Prostate gland (tissue), 2 donors: Measurements from ENCODE around the gene LPCAT1.

Source experiments
- POLR2A ChIP-seq: fragments of 450-650 bp; IDR thresholded peaks from one replicate; pipeline ENCODE4 v1.6.1; 2016; ENCODE audit warnings: antibody characterized with exemption, mild to moderate bottlenecking
- POLR2AphosphoS5 ChIP-seq: sonication (generic); formaldehyde crosslinking; IDR thresholded peaks from one replicate; pipeline ENCODE4 v1.6.1; 2017; ENCODE audit warnings: antibody characterized with exemption
- TF ChIP-seq, protein P1 (sequence below), 4 experiments: fragments of 200-600 bp in 2 of 4; fragments of 450-650 bp in 2 of 4; sonication (generic) in 2 of 4; IDR thresholded peaks; 1 replicate in 3 of 4; 2 replicates in 1 of 4; pipeline ENCODE4 v1.5.1; 2016 to 2019; ENCODE audit warnings: antibody characterized with exemption in 4 of 4, mild to moderate bottlenecking in 2 of 4, moderate library complexity in 2 of 4

DNA sequence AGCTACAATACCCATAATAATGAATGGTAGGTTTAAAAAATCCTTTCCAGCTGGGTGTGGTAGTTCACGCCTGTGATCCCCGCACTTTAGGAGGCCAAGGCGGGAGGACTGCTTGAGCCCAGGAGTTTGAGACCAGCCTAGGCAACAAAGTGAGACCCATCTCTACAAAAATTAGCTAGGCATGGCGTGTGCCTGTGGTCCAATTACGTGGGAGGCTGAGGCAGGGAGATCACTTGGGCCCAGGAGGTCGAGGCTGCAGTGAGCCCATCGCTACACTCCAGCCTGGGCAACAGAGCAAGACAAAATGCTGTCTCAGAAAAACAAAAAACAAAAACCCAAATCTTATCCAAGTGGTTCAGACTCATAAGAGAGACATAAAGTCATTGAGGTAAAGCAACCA, 44.7 kb downstream of the LPCAT1 start:
- TF ChIP-seq, protein P1, sequence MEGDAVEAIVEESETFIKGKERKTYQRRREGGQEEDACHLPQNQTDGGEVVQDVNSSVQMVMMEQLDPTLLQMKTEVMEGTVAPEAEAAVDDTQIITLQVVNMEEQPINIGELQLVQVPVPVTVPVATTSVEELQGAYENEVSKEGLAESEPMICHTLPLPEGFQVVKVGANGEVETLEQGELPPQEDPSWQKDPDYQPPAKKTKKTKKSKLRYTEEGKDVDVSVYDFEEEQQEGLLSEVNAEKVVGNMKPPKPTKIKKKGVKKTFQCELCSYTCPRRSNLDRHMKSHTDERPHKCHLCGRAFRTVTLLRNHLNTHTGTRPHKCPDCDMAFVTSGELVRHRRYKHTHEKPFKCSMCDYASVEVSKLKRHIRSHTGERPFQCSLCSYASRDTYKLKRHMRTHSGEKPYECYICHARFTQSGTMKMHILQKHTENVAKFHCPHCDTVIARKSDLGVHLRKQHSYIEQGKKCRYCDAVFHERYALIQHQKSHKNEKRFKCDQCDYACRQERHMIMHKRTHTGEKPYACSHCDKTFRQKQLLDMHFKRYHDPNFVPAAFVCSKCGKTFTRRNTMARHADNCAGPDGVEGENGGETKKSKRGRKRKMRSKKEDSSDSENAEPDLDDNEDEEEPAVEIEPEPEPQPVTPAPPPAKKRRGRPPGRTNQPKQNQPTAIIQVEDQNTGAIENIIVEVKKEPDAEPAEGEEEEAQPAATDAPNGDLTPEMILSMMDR (IDR thresholded peaks at IDR 0.05): no peak
- TF ChIP-seq POLR2A (no peak), POLR2AphosphoS5 (no peak)
